H9 (cell line): ENCODE results near the gene OR4F15. TPM values are rescaled to one million over a fixed set of nuclear protein-coding genes. Genes with fewer than 3 reads are reported as not detected.

Experiments used
- DNase-seq: peaks from one replicate; pipeline ENCODE4 v3.0.0-alpha.2; 2017
- H2AFZ ChIP-seq: one replicate; pipeline ENCODE4 v1.6.1; 2013; ENCODE audit warnings: mild to moderate bottlenecking, low read length, control low read depth, moderate library complexity
- H2AK5ac ChIP-seq: 2 replicates; pipeline ENCODE4 v1.6.1; 2013; ENCODE audit warnings: low read length, control low read depth, mixed read lengths; ENCODE audit not compliant: insufficient read length
- H2BK120ac ChIP-seq: one replicate; pipeline ENCODE4 v1.6.1; 2013; ENCODE audit warnings: low read depth, mild to moderate bottlenecking, low read length, control low read depth, inconsistent platforms; ENCODE audit not compliant: poor library complexity, severe bottlenecking
- H2BK12ac ChIP-seq: 2 replicates; pipeline ENCODE4 v1.6.1; 2013; ENCODE audit warnings: low read length, control low read depth, mixed read lengths, low read depth; ENCODE audit not compliant: insufficient read length
- H2BK15ac ChIP-seq: 2 replicates; pipeline ENCODE4 v1.6.1; 2013; ENCODE audit warnings: low read depth, low read length, control low read depth
- H2BK20ac ChIP-seq: one replicate; pipeline ENCODE4 v1.6.1; 2013; ENCODE audit warnings: low read depth, mild to moderate bottlenecking, low read length, control low read depth, inconsistent platforms; ENCODE audit not compliant: poor library complexity, severe bottlenecking
- H2BK5ac ChIP-seq: 2 replicates; pipeline ENCODE4 v1.6.1; 2013; ENCODE audit warnings: low read length, control low read depth, mixed read lengths; ENCODE audit not compliant: insufficient read length
- H3K14ac ChIP-seq: 2 replicates; pipeline ENCODE4 v1.6.1; 2013; ENCODE audit warnings: low read length, control low read depth; ENCODE audit not compliant: insufficient read depth
- H3K18ac ChIP-seq: 2 replicates; pipeline ENCODE4 v1.6.1; 2013; ENCODE audit warnings: low read depth, mild to moderate bottlenecking, mixed read lengths, low read length, control low read depth; ENCODE audit not compliant: insufficient read length
- H3K23ac ChIP-seq: 2 replicates; pipeline ENCODE4 v1.6.1; 2013; ENCODE audit warnings: low read length, control low read depth, mixed read lengths, low read depth; ENCODE audit not compliant: insufficient read length
- H3K23me2 ChIP-seq: 2 replicates; pipeline ENCODE4 v1.6.1; 2013; ENCODE audit warnings: low read depth, mild to moderate bottlenecking, mixed read lengths, low read length, control low read depth; ENCODE audit not compliant: insufficient read length, poor library complexity, severe bottlenecking
- H3K27ac ChIP-seq: 2 replicates; pipeline ENCODE4 v1.5.1; 2013; ENCODE audit warnings: low read length, control low read depth, mixed read lengths, low read depth; ENCODE audit not compliant: insufficient read length
- H3K27me3 ChIP-seq: 2 replicates; pipeline ENCODE4 v1.6.1; 2013; ENCODE audit warnings: low read length, control low read depth, inconsistent platforms; ENCODE audit not compliant: insufficient read depth
- H3K4ac ChIP-seq: 2 replicates; pipeline ENCODE4 v1.6.1; 2013; ENCODE audit warnings: low read depth, mild to moderate bottlenecking, control low read depth, inconsistent platforms, low read length, moderate library complexity
- H3K4me1 ChIP-seq: 2 replicates; pipeline ENCODE4 v1.6.1; 2013; ENCODE audit warnings: low read length, control low read depth, inconsistent platforms; ENCODE audit not compliant: insufficient read depth
- H3K4me2 ChIP-seq: 2 replicates; pipeline ENCODE4 v1.6.1; 2013; ENCODE audit warnings: low read length, control low read depth, mixed read lengths; ENCODE audit not compliant: insufficient read length, insufficient read depth
- H3K56ac ChIP-seq: 2 replicates; pipeline ENCODE4 v1.6.1; 2013; ENCODE audit warnings: low read depth, mild to moderate bottlenecking, mixed read lengths, low read length, control low read depth; ENCODE audit not compliant: insufficient read length
- H3K79me1 ChIP-seq: 2 replicates; pipeline ENCODE4 v1.6.1; 2013; ENCODE audit warnings: low read depth, mild to moderate bottlenecking, moderate library complexity, low read length, control low read depth, inconsistent platforms; ENCODE audit not compliant: insufficient read depth, poor library complexity, severe bottlenecking
- H3K79me2 ChIP-seq: 2 replicates; pipeline ENCODE4 v1.6.1; 2013; ENCODE audit warnings: low read length, control low read depth, inconsistent platforms; ENCODE audit not compliant: insufficient read depth
- H3K9ac ChIP-seq: 2 replicates; pipeline ENCODE4 v1.6.1; 2013; ENCODE audit warnings: low read length, control low read depth, mixed read lengths; ENCODE audit not compliant: insufficient read length; ENCODE audit errors: extremely low read depth
- H3K9me3 ChIP-seq: one replicate; pipeline ENCODE4 v1.6.1; 2013; ENCODE audit warnings: low read depth, low read length, inconsistent platforms; ENCODE audit not compliant: control insufficient read depth
- H3T11ph ChIP-seq: one replicate; pipeline ENCODE4 v1.6.1; 2013; ENCODE audit warnings: mild to moderate bottlenecking, low read length, control low read depth, inconsistent platforms
- H4K20me1 ChIP-seq: one replicate; pipeline ENCODE4 v1.6.1; 2013; ENCODE audit not compliant: control insufficient read depth, insufficient read length, insufficient read depth
- H4K5ac ChIP-seq: 2 replicates; pipeline ENCODE4 v1.6.1; 2013; ENCODE audit warnings: low read depth, mild to moderate bottlenecking, mixed read lengths, low read length, control low read depth; ENCODE audit not compliant: insufficient read length
- H4K8ac ChIP-seq: replicated peaks from 2 replicates; pipeline ENCODE4 v1.6.1; 2013; ENCODE audit warnings: low read length, control low read depth, mixed read lengths, low read depth; ENCODE audit not compliant: insufficient read length
- H4K91ac ChIP-seq: 2 replicates; pipeline ENCODE4 v1.6.1; 2013; ENCODE audit warnings: low read depth, mild to moderate bottlenecking, moderate library complexity, mixed read lengths, low read length, control low read depth; ENCODE audit not compliant: insufficient read length
- H3K27ac Mint-ChIP-seq, 3 experiments: 2 replicates in 2 of 3; 3 replicates in 1 of 3; pipeline ENCODE4 v1.8.0; 2020 to 2021; ENCODE audit warnings: mixed read lengths in 3 of 3, mild to moderate bottlenecking in 1 of 3, moderate library complexity in 1 of 3
- H3K27me3 Mint-ChIP-seq: 2 replicates; pipeline ENCODE4 v1.8.0; 2021; ENCODE audit warnings: low read depth, mild to moderate bottlenecking, moderate library complexity, mixed read lengths
- H3K36me3 Mint-ChIP-seq, 3 experiments: 2 replicates in 2 of 3; 3 replicates in 1 of 3; pipeline ENCODE4 v1.8.0; 2020 to 2021; ENCODE audit warnings: low read depth in 3 of 3, mixed read lengths in 3 of 3; ENCODE audit not compliant: insufficient read depth in 1 of 3
- H3K4me1 Mint-ChIP-seq, 2 experiments: 2 replicates each; pipeline ENCODE4 v1.8.0; 2020; ENCODE audit warnings: mixed read lengths in 2 of 2
- H3K4me3 Mint-ChIP-seq, 2 experiments: 2 replicates in 1 of 2; 3 replicates in 1 of 2; pipeline ENCODE4 v1.8.0; 2020 to 2021; ENCODE audit warnings: mild to moderate bottlenecking in 2 of 2, mixed read lengths in 2 of 2, moderate library complexity in 1 of 2
- H3K9me3 Mint-ChIP-seq, 2 experiments: 2 replicates in 1 of 2; 3 replicates in 1 of 2; pipeline ENCODE4 v1.8.0; 2020; ENCODE audit warnings: mild to moderate bottlenecking in 2 of 2, mixed read lengths in 2 of 2, moderate library complexity in 1 of 2
- CTCF ChIP-seq: fragments of 200-600 bp; sonication (generic); conservative IDR thresholded peaks from 3 replicates; pipeline ENCODE4 v1.8.0; 2021; ENCODE audit warnings: antibody characterized with exemption, mild to moderate bottlenecking
- WGBS: extraction: QIAGEN DNeasy Blood & Tissue Kit; methylation state at CpG from one replicate; pipeline ENCODE4 v1.1.7; 2013; ENCODE audit warnings: missing lambda C conversion rate, low lambda C conversion rate, mixed read lengths; ENCODE audit not compliant: insufficient read length; ENCODE audit errors: extremely low coverage; 5-methylcytosine and 5-hydroxymethylcytosine counted together
- total RNA-seq: library from RNA; stranded (reverse); gene quantifications from 2 replicates; pipeline ENCODE4 v1.2.1, GENCODE V29; 2021

Gene OR4F15
- total RNA-seq, 1 experiment from 2014 or later = not detected

DNA sequence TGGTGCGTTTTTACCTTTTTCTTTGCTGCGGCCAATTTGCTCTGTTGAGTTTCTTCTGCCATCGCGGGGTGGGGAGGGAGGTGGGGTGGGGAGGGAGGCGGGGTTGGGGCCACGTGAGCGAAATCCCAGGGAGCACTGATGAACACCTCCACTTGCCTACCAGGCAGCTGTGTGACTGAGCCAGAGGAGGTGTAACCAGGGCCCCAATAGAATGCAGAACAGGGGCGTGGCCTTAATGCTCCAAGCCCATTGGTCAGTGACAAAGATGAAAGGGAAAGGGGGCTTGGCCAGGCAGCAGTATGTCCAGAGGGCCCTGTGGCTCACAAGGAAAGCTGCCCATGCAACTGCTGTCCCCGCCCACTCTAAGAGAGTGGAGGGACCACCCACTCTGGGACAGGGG, 30.1 kb upstream of the OR4F15 start:
- no peak overlapping the region for H3K23ac ChIP-seq
- H3K27ac ChIP-seq = no peak overlapping the region
- no peak overlapping the region for H4K5ac ChIP-seq
- Mint-ChIP-seq H3K27ac (no peak overlapping the region), H3K4me1 (peaks cover 0 to 4% of the 10 kb centered on the region in 2 experiments; a peak in 2 of 4 replicates), H3K36me3 (no peaks in the 10 kb centered on the region), H3K4me3 (no peak overlapping the region), H3K27me3 (peaks cover 33% of the 10 kb centered on the region), H3K9me3 (no peaks in the 10 kb centered on the region; a peak in 1 of 5 replicates)
- no peak overlapping the region for H2BK120ac ChIP-seq
- TF ChIP-seq CTCF = no peak
- no peak overlapping the region for H2BK15ac ChIP-seq
- H3K79me1 ChIP-seq = no peaks in the 10 kb centered on the region
- H3K18ac ChIP-seq = no peak overlapping the region
- no peaks in the 10 kb centered on the region for H4K20me1 ChIP-seq
- H2AK5ac ChIP-seq = no peak overlapping the region
- no CpG with 5 or more reads among the region's 9 CpGs for WGBS
- no peak overlapping the region for H3K4me2 ChIP-seq
- no peaks in the 10 kb centered on the region for H3K4me1 ChIP-seq
- H2AFZ ChIP-seq = no peak overlapping the region
- no peaks in the 10 kb centered on the region for H3K27me3 ChIP-seq
- H2BK5ac ChIP-seq = no peak overlapping the region
- H3K9me3 ChIP-seq = no peaks in the 10 kb centered on the region
- H3K4ac ChIP-seq = no peak overlapping the region
- no peak overlapping the region for H3K9ac ChIP-seq
- H3K79me2 ChIP-seq = no peaks in the 10 kb centered on the region
- H3K23me2 ChIP-seq = no peaks in the 10 kb centered on the region
- H4K91ac ChIP-seq = no peak overlapping the region
- no peak overlapping the region for H3K14ac ChIP-seq
- H2BK12ac ChIP-seq = no peak overlapping the region
- H3T11ph ChIP-seq = no peak overlapping the region
- DNase-seq = peak; percentile 77
- H4K8ac ChIP-seq = no peak overlapping the region
- no peak overlapping the region for H3K56ac ChIP-seq
- no peak overlapping the region for H2BK20ac ChIP-seq
